Endodermal cell (in vitro differentiated cells): ENCODE data around the gene FARP1. TPM values are rescaled to one million over a fixed set of nuclear protein-coding genes. Genes with fewer than 3 reads are reported as not detected.

Experiments used
- DNase-seq: peaks from one replicate; pipeline ENCODE4 v3.0.0-alpha.2; 2017
- H3K27ac ChIP-seq: 2 replicates; pipeline ENCODE4 v1.5.1; 2013; ENCODE audit warnings: mild to moderate bottlenecking, low read depth, low read length, moderate library complexity
- H3K27me3 ChIP-seq: 2 replicates; pipeline ENCODE4 v1.6.1; 2013; ENCODE audit warnings: mild to moderate bottlenecking, low read length, moderate library complexity; ENCODE audit not compliant: insufficient read depth, control insufficient read depth, poor library complexity, severe bottlenecking
- H3K36me3 ChIP-seq: 2 replicates; pipeline ENCODE4 v1.7.0; 2013; ENCODE audit warnings: mild to moderate bottlenecking, low read length, moderate library complexity; ENCODE audit not compliant: control insufficient read depth, insufficient read depth
- H3K4me1 ChIP-seq: one replicate; pipeline ENCODE4 v1.7.0; 2013; ENCODE audit warnings: low read length; ENCODE audit not compliant: control insufficient read depth, insufficient read depth
- H3K4me3 ChIP-seq: 2 replicates; pipeline ENCODE4 v1.5.1; 2013; ENCODE audit warnings: mild to moderate bottlenecking, low read length, moderate library complexity
- H3K9ac ChIP-seq: 2 replicates; pipeline ENCODE4 v1.6.1; 2013; ENCODE audit warnings: mild to moderate bottlenecking, low read length, moderate library complexity; ENCODE audit not compliant: poor library complexity, severe bottlenecking; ENCODE audit errors: extremely low read depth
- H3K9me3 ChIP-seq: 2 replicates; pipeline ENCODE4 v1.6.1; 2013; ENCODE audit warnings: mild to moderate bottlenecking, low read length, moderate library complexity; ENCODE audit not compliant: control insufficient read depth
- H3K27ac Mint-ChIP-seq: 2 replicates; pipeline ENCODE4 v1.8.0; 2020; ENCODE audit warnings: mixed read lengths
- H3K27me3 Mint-ChIP-seq: 2 replicates; pipeline ENCODE4 v1.8.0; 2021; ENCODE audit warnings: mild to moderate bottlenecking, mixed read lengths; ENCODE audit not compliant: insufficient read depth
- H3K36me3 Mint-ChIP-seq: 2 replicates; pipeline ENCODE4 v1.8.0; 2020; ENCODE audit warnings: low read depth, mixed read lengths
- H3K4me1 Mint-ChIP-seq: 2 replicates; pipeline ENCODE4 v1.8.0; 2020; ENCODE audit warnings: mixed read lengths
- H3K4me3 Mint-ChIP-seq: 2 replicates; pipeline ENCODE4 v1.8.0; 2020; ENCODE audit warnings: mild to moderate bottlenecking, moderate library complexity, mixed read lengths
- H3K9me3 Mint-ChIP-seq: 2 replicates; pipeline ENCODE4 v1.8.0; 2020; ENCODE audit warnings: mild to moderate bottlenecking, mixed read lengths
- WGBS, 2 experiments: methylation state at CpG; one replicate each; pipeline versions ENCODE4 v1.1.5 to v1.1.7; 2013; ENCODE audit warnings: missing lambda C conversion rate in 2 of 2, mixed read lengths in 1 of 2; ENCODE audit not compliant: insufficient coverage in 1 of 2, insufficient read length in 1 of 2; 5-methylcytosine and 5-hydroxymethylcytosine counted together
- total RNA-seq, 2 donors: library from RNA; stranded (reverse); fragmentation: NEBNext Ultra II Directional in 1 of 2; extraction: Animal tissue kit (Norgen Biotek cat#: 25700) in 1 of 2; gene quantifications; 2 replicates in 1 of 2; 3 replicates in 1 of 2; pipeline ENCODE4 v1.2.1, GENCODE V29; 2021
- TF ChIP-seq, protein P1 (sequence below): fragments of 200-600 bp; sonication (generic); conservative IDR thresholded peaks from 2 replicates; pipeline ENCODE4 v1.5.0; 2021; ENCODE audit warnings: antibody characterized with exemption, mild to moderate bottlenecking

The FARP1 gene
- total RNA-seq, 2 donors from 2014 or later, result 237 to 319 TPM

DNA sequence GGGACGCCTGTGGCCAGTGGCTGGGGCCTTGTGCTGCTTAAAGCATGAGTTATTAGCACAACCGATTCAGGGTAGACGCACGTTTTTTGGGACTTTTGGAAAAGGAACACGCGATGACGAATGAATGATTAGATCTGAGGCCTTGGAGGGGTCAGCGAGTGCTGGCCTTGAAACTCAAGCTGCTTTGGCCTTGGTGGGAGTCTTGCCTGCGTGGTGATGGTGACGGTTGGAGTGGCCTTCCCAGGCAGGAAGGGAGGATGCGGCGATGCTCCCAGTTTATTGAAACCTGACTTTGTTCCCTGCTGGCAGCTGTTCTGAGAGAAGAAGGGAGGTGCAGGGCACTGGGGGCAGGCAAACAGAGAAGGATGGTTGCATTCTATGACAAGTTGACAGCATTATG, 97.2 kb downstream of the FARP1 start:
- Mint-ChIP-seq H3K27ac (no peak overlapping the region), H3K9me3 (no peaks in the 10 kb centered on the region), H3K4me1 (peaks cover 24% of the 10 kb centered on the region), H3K27me3 (no peaks in the 10 kb centered on the region), H3K4me3 (no peak overlapping the region), H3K36me3 (peaks cover 50% of the 10 kb centered on the region)
- Histone ChIP-seq H3K36me3 (peaks cover 41% of the 10 kb centered on the region), H3K27ac (no peak overlapping the region), H3K9me3 (no peaks in the 10 kb centered on the region), H3K9ac (no peak overlapping the region), H3K27me3 (no peaks in the 10 kb centered on the region), H3K4me3 (no peak overlapping the region), H3K4me1 (peaks cover 6% of the 10 kb centered on the region)
- TF ChIP-seq, protein P1, sequence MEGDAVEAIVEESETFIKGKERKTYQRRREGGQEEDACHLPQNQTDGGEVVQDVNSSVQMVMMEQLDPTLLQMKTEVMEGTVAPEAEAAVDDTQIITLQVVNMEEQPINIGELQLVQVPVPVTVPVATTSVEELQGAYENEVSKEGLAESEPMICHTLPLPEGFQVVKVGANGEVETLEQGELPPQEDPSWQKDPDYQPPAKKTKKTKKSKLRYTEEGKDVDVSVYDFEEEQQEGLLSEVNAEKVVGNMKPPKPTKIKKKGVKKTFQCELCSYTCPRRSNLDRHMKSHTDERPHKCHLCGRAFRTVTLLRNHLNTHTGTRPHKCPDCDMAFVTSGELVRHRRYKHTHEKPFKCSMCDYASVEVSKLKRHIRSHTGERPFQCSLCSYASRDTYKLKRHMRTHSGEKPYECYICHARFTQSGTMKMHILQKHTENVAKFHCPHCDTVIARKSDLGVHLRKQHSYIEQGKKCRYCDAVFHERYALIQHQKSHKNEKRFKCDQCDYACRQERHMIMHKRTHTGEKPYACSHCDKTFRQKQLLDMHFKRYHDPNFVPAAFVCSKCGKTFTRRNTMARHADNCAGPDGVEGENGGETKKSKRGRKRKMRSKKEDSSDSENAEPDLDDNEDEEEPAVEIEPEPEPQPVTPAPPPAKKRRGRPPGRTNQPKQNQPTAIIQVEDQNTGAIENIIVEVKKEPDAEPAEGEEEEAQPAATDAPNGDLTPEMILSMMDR, result no peak
- DNase-seq, result no peak
- WGBS, 2 experiments, result 89 to 91% methylated on average over 8 to 12 of the region's 12 CpGs

DNA sequence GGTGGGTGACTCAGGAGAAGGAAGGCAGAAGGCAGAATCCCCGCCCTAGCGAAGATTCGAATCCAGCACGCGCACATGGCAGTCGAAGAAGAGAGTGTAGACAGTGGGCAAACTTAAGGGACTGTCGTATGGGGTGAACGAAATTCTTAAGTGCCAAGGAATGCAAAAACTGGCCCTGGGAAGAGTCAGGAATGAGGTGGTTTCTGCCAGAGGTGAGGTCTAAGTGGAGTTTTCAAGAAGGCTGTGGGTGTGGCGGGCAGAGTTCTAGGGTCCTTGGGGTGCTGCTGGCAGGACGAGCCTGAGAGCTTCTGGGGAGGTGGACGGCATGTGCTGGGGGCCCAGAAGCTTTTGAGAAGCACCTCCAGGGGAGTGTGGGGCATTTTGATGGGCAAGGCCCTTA, 98.1 kb downstream of the FARP1 start:
- H3K27ac Mint-ChIP-seq, result no peak overlapping the region

DNA sequence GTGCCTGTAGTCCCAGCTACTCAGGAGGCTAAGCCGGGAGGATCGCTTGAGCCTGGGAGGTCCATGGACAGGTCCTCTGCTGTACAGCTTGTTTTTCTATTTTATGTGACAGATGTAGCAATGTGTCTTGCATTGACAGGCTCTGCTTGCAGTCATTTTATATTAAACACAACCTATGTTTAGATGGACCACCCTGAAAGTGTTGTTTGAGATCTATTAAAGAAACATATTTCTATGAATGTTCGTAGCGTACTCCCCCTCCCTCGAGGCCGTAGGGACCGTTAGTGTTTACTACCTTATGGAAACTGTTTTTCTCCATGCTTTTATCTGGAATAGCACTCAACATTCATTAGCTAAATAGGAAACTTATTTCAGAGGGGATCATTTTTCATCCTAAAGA, 99.1 kb downstream of the FARP1 start:
- no peak overlapping the region for H3K9ac ChIP-seq
- H3K36me3 Mint-ChIP-seq, result peaks cover 38% of the 10 kb centered on the region
- H3K27ac Mint-ChIP-seq, result no peak overlapping the region
- no peak overlapping the region for H3K4me3 Mint-ChIP-seq
- no peak overlapping the region for H3K27ac ChIP-seq
- no peaks in the 10 kb centered on the region for H3K27me3 Mint-ChIP-seq
- no peaks in the 10 kb centered on the region for H3K9me3 Mint-ChIP-seq
- H3K4me1 ChIP-seq, result peaks cover 6% of the 10 kb centered on the region
- no peak overlapping the region for H3K4me3 ChIP-seq
- TF ChIP-seq, protein P1, result no peak
- peaks cover 39% of the 10 kb centered on the region for H3K36me3 ChIP-seq
- no peak for DNase-seq
- H3K4me1 Mint-ChIP-seq, result peaks cover 31% of the 10 kb centered on the region
- H3K27me3 ChIP-seq, result no peaks in the 10 kb centered on the region
- H3K9me3 ChIP-seq, result no peaks in the 10 kb centered on the region
- WGBS, 2 experiments, result 98% methylated on average over 7 of the region's 7 CpGs; no CpG with 5 or more reads in 1 of the 2 experiments

More for the DNA sequence above, 98.1 kb downstream of the FARP1 start:
- H3K36me3 Mint-ChIP-seq, result peaks cover 47% of the 10 kb centered on the region
- H3K4me1 Mint-ChIP-seq, result peaks cover 28% of the 10 kb centered on the region
- TF ChIP-seq, protein P1, result no peak
- no peak overlapping the region for H3K27ac ChIP-seq
- no peak overlapping the region for H3K4me3 Mint-ChIP-seq
- H3K27me3 ChIP-seq, result no peaks in the 10 kb centered on the region
- no peaks in the 10 kb centered on the region for H3K9me3 Mint-ChIP-seq
- no peak overlapping the region for H3K4me3 ChIP-seq
- 92 to 97% methylated on average over 9 to 11 of the region's 11 CpGs for WGBS, 2 experiments
- H3K9ac ChIP-seq, result no peak overlapping the region
- peaks cover 40% of the 10 kb centered on the region for H3K36me3 ChIP-seq
- no peaks in the 10 kb centered on the region for H3K9me3 ChIP-seq
- DNase-seq, result no peak
- H3K4me1 ChIP-seq, result peaks cover 6% of the 10 kb centered on the region
- H3K27me3 Mint-ChIP-seq, result no peaks in the 10 kb centered on the region
